SK-N-SH (cell line): ENCODE data around the gene AQP4. TPM values are rescaled to one million over a fixed set of nuclear protein-coding genes. Genes with fewer than 3 reads are reported as not detected.

ENCODE experiments used
- CTCF ChIA-PET: fragments of 300-600, 350-600 bp; formaldehyde crosslinking; extraction: SDS; loops from one replicate; lab custom pipeline; 2021; lab: Yijun Ruan, JAX
- POLR2A ChIA-PET: fragments of 350-600 bp; sonication (Branson Sonifier 250); formaldehyde crosslinking; extraction: SDS; loops from one replicate; lab custom pipeline; 2020; ENCODE audit warnings: antibody characterized with exemption, inconsistent platforms; lab: Yijun Ruan, JAX
- DNase-seq: peaks from one replicate; pipeline ENCODE4 v3.0.0; 2012
- H2AFZ ChIP-seq: fragments of 200-600 bp; sonication (generic); 2 replicates; pipeline ENCODE4 v1.8.1; 2016; ENCODE audit warnings: antibody characterized with exemption, mild to moderate bottlenecking, low read depth
- H3F3A ChIP-seq: fragments of 200-600 bp; sonication (generic); replicated peaks from 2 replicates; pipeline ENCODE3; 2016; ENCODE audit warnings: antibody characterized with exemption, mild to moderate bottlenecking; ENCODE audit not compliant: insufficient read depth
- H3K27ac ChIP-seq, 2 experiments: fragments of 200-500 bp in 1 of 2; fragments of 200-600 bp in 1 of 2; sonication (Bioruptor generic) in 1 of 2; sonication (generic), shearing (Covaris generic) in 1 of 2; 2 replicates each; pipeline versions ENCODE4 v1.5.1 to v1.6.1; 2014 to 2016; ENCODE audit warnings: low read depth in 2 of 2, inconsistent platforms in 1 of 2, low read length in 1 of 2, mild to moderate bottlenecking in 1 of 2, mixed read lengths in 1 of 2
- H3K27me3 ChIP-seq: fragments of 200-600 bp; sonication (generic), shearing (Covaris generic); 2 replicates; pipeline ENCODE4 v1.6.1; 2016; ENCODE audit warnings: mixed run types; ENCODE audit not compliant: insufficient read depth
- H3K36me3 ChIP-seq, 2 experiments: fragments of 200-500 bp in 1 of 2; fragments of 200-600 bp in 1 of 2; sonication (Bioruptor generic) in 1 of 2; sonication (generic) in 1 of 2; replicated peaks in 1 of 2; 2 replicates each; pipeline versions ENCODE3 to v1.5.1; 2014 to 2016; ENCODE audit warnings: low read length in 1 of 2, mild to moderate bottlenecking in 1 of 2; ENCODE audit not compliant: insufficient read depth in 2 of 2, control insufficient read depth in 1 of 2
- H3K4me1 ChIP-seq, 2 experiments: fragments of 200-500 bp in 1 of 2; fragments of 200-600 bp in 1 of 2; sonication (Bioruptor generic) in 1 of 2; sonication (generic), shearing (Covaris generic) in 1 of 2; 2 replicates each; pipeline versions ENCODE4 v1.5.1 to v1.6.1; 2014 to 2016; ENCODE audit warnings: low read depth in 1 of 2, low read length in 1 of 2, mixed run types in 1 of 2; ENCODE audit not compliant: insufficient read depth in 2 of 2, control insufficient read depth in 1 of 2
- H3K4me2 ChIP-seq: fragments of 200-600 bp; sonication (generic), shearing (Covaris generic); 2 replicates; pipeline ENCODE4 v1.6.1; 2017; ENCODE audit warnings: mixed run types
- H3K4me3 ChIP-seq, 2 experiments: fragments of 200-500 bp in 1 of 2; fragments of 200-600 bp in 1 of 2; sonication (Bioruptor generic) in 1 of 2; sonication (generic), shearing (Covaris generic) in 1 of 2; 2 replicates each; pipeline versions ENCODE4 v1.5.1 to v1.8.1; 2014 to 2016; ENCODE audit warnings: low read depth in 2 of 2, inconsistent platforms in 1 of 2, low read length in 1 of 2, mild to moderate bottlenecking in 1 of 2, mixed read lengths in 1 of 2, moderate library complexity in 1 of 2
- H3K79me2 ChIP-seq: fragments of 200-600 bp; sonication (generic); 2 replicates; pipeline ENCODE4 v1.8.1; 2017; ENCODE audit warnings: mild to moderate bottlenecking; ENCODE audit not compliant: insufficient read depth
- H3K9ac ChIP-seq: fragments of 200-600 bp; sonication (generic); 2 replicates; pipeline ENCODE4 v1.6.1; 2017; ENCODE audit warnings: mixed run types
- H3K9me2 ChIP-seq: fragments of 200-600 bp; sonication (generic); 2 replicates; pipeline ENCODE4 v1.6.1; 2017; ENCODE audit warnings: mixed run types
- H3K9me3 ChIP-seq: fragments of 200-600 bp; sonication (generic); 2 replicates; pipeline ENCODE4 v1.6.1; 2017; ENCODE audit warnings: mixed run types, mild to moderate bottlenecking, moderate library complexity
- H4K20me1 ChIP-seq: fragments of 200-600 bp; sonication (generic); 2 replicates; pipeline ENCODE4 v1.6.1; 2017; ENCODE audit warnings: mild to moderate bottlenecking, mixed run types; ENCODE audit not compliant: insufficient read depth
- ELF1 ChIP-seq: IDR thresholded peaks from 2 replicates; pipeline ENCODE4 v1.4.0; 2012
- EP300 ChIP-seq, 2 experiments: IDR thresholded peaks; 2 replicates each; pipeline versions ENCODE4 v1.4.0 to v1.6.1; 2012; ENCODE audit warnings: borderline replicate concordance in 1 of 2, low read depth in 1 of 2, low read length in 1 of 2
- FOSL2 ChIP-seq: IDR thresholded peaks from 2 replicates; pipeline ENCODE4 v1.4.0; 2012; ENCODE audit warnings: low read depth, mild to moderate bottlenecking, moderate library complexity, borderline replicate concordance
- FOXM1 ChIP-seq: IDR thresholded peaks from 2 replicates; pipeline ENCODE4 v1.4.0; 2012; ENCODE audit warnings: low read depth, mild to moderate bottlenecking
- GABPA ChIP-seq: IDR thresholded peaks from 2 replicates; pipeline ENCODE4 v1.4.0; 2012; ENCODE audit warnings: low read depth, mild to moderate bottlenecking
- GATA2 ChIP-seq: sonication (generic); formaldehyde crosslinking; IDR thresholded peaks from 2 replicates; pipeline ENCODE4 v1.5.0; 2020; ENCODE audit warnings: mild to moderate bottlenecking, missing genetic modification reagents
- NRF1 ChIP-seq: IDR thresholded peaks from 2 replicates; pipeline ENCODE4 v1.6.1; 2012; ENCODE audit warnings: low read depth, mild to moderate bottlenecking, low read length
- RAD21 ChIP-seq: IDR thresholded peaks from 2 replicates; pipeline ENCODE4 v1.6.1; 2012; ENCODE audit warnings: mild to moderate bottlenecking, low read length
- RCOR1 ChIP-seq: fragments of 150-350 bp; IDR thresholded peaks from 2 replicates; pipeline ENCODE4 v1.6.1; 2017; ENCODE audit warnings: antibody characterized with exemption, low read length
- RFX5 ChIP-seq: IDR thresholded peaks from 2 replicates; pipeline ENCODE4 v1.6.1; 2012; ENCODE audit warnings: mild to moderate bottlenecking, improper control_type of control experiment, low read length
- TAF1 ChIP-seq: IDR thresholded peaks from 2 replicates; pipeline ENCODE4 v1.6.1; 2012; ENCODE audit warnings: low read depth, mild to moderate bottlenecking, low read length, moderate library complexity, borderline replicate concordance
- YY1 ChIP-seq: IDR thresholded peaks from 2 replicates; pipeline ENCODE4 v1.4.0; 2012; ENCODE audit warnings: low read depth, mild to moderate bottlenecking
- WGBS: methylation state at CpG from one replicate; pipeline ENCODE4 v1.1.6; 2017; ENCODE audit warnings: low lambda C conversion rate; 5-methylcytosine and 5-hydroxymethylcytosine counted together
- polyA plus RNA-seq, 3 experiments: library from polyadenylated mRNA; depleted of rRNA; stranded (reverse); fragments of >200 nt; gene quantifications; 2 replicates each; pipeline ENCODE4 v1.2.3, GENCODE V29; 2012
- TF ChIP-seq, protein P1 (sequence below): IDR thresholded peaks from 2 replicates; pipeline ENCODE4 v1.4.0; 2012; ENCODE audit warnings: low read depth
- TF ChIP-seq, protein P2 (sequence below): IDR thresholded peaks from 2 replicates; pipeline ENCODE4; 2012

AQP4 gene
- polyA plus RNA-seq, 1 of the 3 experiments (the other 2 are of a cell fraction), result not detected

DNA sequence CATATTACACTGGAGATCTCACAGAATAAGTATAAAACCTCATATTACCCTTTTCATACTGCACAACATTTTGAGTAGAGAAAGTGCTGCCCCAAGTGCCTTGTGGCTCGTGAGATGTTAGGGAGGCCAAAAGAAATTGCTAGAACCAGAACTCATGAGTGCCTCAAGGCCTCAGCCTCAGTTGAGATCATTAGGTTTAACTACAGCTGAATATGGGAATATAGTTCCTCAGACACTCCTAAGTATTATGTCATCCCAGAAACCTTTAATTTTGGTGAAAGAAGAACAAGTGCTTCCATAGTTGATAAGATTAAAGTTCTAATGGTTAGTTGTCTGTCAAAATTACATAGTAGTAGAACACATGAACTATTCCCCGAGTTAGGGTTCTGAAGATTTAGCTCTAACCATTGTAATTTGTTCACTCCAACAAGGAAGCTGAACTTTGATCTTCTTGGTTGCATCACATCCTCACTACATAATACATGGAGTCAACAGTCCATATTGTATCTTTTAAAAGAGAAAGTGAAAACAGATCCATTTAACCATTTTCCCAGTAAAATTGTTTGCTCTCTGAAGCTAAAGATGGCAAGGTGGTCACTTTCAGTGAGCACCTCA lies 9.6 kb upstream of the AQP4 start:
- Histone ChIP-seq H3K27ac (no peak overlapping the region), H4K20me1 (no peaks in the 10 kb centered on the region), H3K27me3 (no peaks in the 10 kb centered on the region), H2AFZ (no peak overlapping the region), H3K4me2 (no peak overlapping the region), H3K4me3 (no peak overlapping the region), H3K36me3 (no peaks in the 10 kb centered on the region), H3F3A (no peaks in the 10 kb centered on the region), H3K79me2 (no peaks in the 10 kb centered on the region), H3K4me1 (no peaks in the 10 kb centered on the region), H3K9ac (no peak overlapping the region), H3K9me3 (no peaks in the 10 kb centered on the region), H3K9me2 (no peaks in the 10 kb centered on the region)
- CTCF ChIA-PET, result no interaction called here
- TF ChIP-seq EP300 (IDR thresholded peaks at IDR 0.05; ENCODE audit: borderline replicate concordance in 1 of 2, low read depth in 1 of 2, low read length in 1 of 2) (no peak), GATA2 (CRISPR knock-in tag) (no peak), GABPA (no peak), RFX5 (no peak), RCOR1 (no peak), FOXM1 (no peak), YY1 (no peak), ELF1 (no peak), FOSL2 (no peak), RAD21 (no peak)
- POLR2A ChIA-PET, result no interaction called here
- WGBS, result 14% methylated on average over 2 of the region's 2 CpGs
- DNase-seq, result no peak

DNA sequence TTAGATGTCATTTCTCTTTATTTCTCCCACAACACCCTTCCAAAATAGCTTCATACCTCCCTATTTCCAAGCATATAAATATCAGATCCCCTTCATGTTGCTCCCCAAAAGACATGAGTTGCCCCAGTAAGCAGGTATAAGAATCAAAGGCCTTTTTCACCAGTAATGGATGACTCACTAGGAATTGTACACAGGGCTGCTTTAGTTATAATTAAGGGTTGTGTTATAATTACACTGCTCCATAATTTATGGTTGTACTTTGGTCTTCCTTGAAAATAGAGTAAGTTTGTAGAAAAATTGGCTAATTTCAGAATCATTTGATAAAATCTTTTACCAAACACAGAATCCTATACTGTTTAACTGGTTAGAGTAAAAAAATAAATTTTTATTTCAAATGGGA lies 8.8 kb upstream of the AQP4 start:
- TF ChIP-seq EP300 (IDR thresholded peaks at IDR 0.05; ENCODE audit: borderline replicate concordance in 1 of 2, low read depth in 1 of 2, low read length in 1 of 2), result no peak
- TF ChIP-seq, protein P1, sequence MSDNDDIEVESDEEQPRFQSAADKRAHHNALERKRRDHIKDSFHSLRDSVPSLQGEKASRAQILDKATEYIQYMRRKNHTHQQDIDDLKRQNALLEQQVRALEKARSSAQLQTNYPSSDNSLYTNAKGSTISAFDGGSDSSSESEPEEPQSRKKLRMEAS, result no peak
- no peak for TF ChIP-seq RFX5
- TF ChIP-seq, protein P2, sequence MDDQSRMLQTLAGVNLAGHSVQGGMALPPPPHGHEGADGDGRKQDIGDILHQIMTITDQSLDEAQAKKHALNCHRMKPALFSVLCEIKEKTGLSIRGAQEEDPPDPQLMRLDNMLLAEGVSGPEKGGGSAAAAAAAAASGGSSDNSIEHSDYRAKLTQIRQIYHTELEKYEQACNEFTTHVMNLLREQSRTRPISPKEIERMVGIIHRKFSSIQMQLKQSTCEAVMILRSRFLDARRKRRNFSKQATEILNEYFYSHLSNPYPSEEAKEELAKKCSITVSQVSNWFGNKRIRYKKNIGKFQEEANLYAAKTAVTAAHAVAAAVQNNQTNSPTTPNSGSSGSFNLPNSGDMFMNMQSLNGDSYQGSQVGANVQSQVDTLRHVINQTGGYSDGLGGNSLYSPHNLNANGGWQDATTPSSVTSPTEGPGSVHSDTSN, result no peak
- ChIA-PET POLR2A (no interaction called here), CTCF (no interaction called here)

DNA sequence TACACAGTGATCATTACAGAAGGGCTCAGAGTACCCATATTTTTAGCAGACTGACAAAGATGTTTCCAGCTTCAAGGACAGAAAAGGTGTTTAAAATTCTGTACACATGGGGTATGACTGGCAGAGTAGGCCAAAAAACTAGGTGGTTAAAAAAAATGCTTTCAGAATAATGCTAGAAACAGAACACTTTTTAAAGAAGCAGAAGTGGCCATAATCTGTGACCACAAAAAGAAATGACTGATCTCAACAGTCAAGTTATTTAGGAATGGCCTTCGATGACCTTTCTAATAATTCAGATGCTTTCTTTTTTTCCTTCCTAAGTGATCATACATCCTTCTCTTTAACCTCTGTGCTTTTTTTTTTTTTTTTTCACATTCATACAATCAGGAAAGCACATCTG lies 4.1 kb upstream of the AQP4 start:
- H3K36me3 ChIP-seq, result no peaks in the 10 kb centered on the region
- TF ChIP-seq ELF1 (no peak), TAF1 (no peak), NRF1 (no peak)
- H3K27ac ChIP-seq, result no peak overlapping the region
- no peaks in the 10 kb centered on the region for H3F3A ChIP-seq
- H3K9me2 ChIP-seq, result no peaks in the 10 kb centered on the region
- WGBS, result 38% methylated on average over 1 of the region's 1 CpG
- H3K4me1 ChIP-seq, result no peaks in the 10 kb centered on the region; a peak in 2 of 4 replicates
- no peaks in the 10 kb centered on the region for H4K20me1 ChIP-seq
- no peak overlapping the region for H3K4me2 ChIP-seq
- H3K4me3 ChIP-seq, result no peak overlapping the region
- no peaks in the 10 kb centered on the region; the same call in 1 of the 2 replicates for H3K27me3 ChIP-seq
- H2AFZ ChIP-seq, result no peak overlapping the region
- POLR2A ChIA-PET, result no interaction called here
- CTCF ChIA-PET, result no interaction called here
- DNase-seq, result no peak
- H3K9me3 ChIP-seq, result no peaks in the 10 kb centered on the region
- H3K79me2 ChIP-seq, result no peaks in the 10 kb centered on the region
- no peak overlapping the region for H3K9ac ChIP-seq

More for the DNA sequence above, 8.8 kb upstream of the AQP4 start:
- H3K36me3 ChIP-seq, result no peaks in the 10 kb centered on the region
- no peaks in the 10 kb centered on the region for H3K9me3 ChIP-seq
- no peaks in the 10 kb centered on the region for H3K79me2 ChIP-seq
- no peaks in the 10 kb centered on the region; a peak in 1 of 4 replicates for H3K4me1 ChIP-seq
- no peak overlapping the region for H2AFZ ChIP-seq
- H3K4me2 ChIP-seq, result no peak overlapping the region
- H3F3A ChIP-seq, result no peaks in the 10 kb centered on the region
- H4K20me1 ChIP-seq, result no peaks in the 10 kb centered on the region
- no peak for DNase-seq
- H3K27ac ChIP-seq, result no peak overlapping the region
- H3K9me2 ChIP-seq, result no peaks in the 10 kb centered on the region
- H3K4me3 ChIP-seq, result no peak overlapping the region
- no peak overlapping the region for H3K9ac ChIP-seq
- no peaks in the 10 kb centered on the region for H3K27me3 ChIP-seq
